HG03521 (cell line): ENCODE results near the gene ATF7IP2.
"Not testable (repeated sequence)": the region's sequence is repeated elsewhere in the genome, so short reads cannot be mapped to it uniquely, and the experiment has no call there.

Source experiments
- ATAC-seq: cut with Tn5 transposase; IDR thresholded peaks from one replicate; pipeline ENCODE4 v1.9.1; 2021; ENCODE audit warnings: mild to moderate bottlenecking, moderate library complexity; ENCODE audit not compliant: unreplicated experiment

ATF7IP2 gene

DNA sequence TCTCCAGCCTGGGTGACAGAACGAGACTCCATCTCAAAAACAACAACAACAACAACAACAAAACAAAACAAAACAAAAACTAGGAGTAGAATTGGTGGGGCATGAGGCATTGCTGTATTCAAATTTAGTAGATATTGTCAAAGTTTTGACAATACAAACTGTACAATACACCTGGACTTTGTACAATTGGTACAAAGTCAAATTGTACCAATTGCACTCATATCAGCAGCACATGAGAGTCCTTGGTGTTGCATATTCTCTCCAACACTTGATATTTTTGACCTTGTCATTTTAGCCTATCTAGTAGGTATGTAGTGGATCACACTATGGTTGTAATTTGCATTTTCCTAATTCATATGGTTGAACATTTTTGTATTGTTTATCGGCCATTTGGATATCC is 14.3 kb upstream of the ATF7IP2 start:
- ATAC-seq: no peak

DNA sequence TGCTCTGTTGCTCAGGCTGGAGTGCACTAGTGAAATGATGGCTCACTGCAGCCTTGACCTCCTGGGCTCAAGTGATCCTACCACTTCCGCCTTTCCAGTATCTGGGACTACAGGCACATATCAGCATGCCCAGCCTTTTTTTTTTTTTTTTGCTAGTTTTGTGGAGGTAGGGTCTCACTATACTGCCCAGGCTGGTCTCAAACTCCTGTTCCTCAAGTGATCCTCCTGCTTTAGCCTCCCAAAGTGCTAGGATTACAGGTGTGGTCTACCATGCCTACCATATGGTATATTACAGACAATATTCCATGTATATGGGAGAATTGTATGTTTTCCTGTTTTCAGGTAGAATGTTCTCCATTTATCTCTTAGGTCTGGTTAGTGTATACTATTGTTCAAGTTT is 12.3 kb upstream of the ATF7IP2 start:
- ATAC-seq: no peak

DNA sequence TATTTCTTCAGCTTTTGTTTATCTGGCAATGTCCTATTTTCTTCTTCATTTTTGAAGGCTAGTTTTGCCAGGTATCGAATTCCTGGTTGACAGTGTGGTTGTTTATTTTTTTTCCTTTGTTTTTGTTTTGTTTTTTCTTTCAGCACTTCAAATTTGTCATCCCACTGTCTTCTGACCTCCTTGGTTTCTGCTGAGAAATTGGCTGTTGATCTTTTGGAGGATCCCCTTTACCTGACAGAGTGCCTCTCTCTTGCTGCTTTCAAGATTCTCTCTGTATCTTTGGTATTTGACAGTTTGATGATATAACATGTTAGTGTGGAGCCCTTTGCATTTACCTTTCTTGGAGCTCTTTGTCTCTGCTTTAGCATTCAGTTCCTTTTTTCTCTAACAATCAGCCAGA is 9.6 kb upstream of the ATF7IP2 start:
- no peak for ATAC-seq

DNA sequence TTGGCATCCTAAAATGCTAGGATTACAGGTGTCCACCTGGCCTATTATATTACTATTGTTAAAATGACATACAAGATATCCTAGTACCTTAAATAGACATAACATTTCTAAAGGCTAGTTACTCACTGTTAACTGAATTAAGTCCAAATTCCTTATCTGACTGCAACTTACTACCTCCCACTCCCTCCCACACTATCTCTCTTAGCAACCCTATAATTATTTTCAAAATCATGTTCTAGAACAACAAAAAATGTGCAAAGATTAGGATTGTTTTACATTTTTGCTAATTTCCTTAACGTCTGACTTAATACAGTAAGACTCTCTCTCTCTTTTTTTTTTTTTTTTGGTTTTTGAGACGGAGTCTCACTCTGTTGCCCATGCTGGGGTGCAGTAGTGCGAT is 2.2 kb upstream of the ATF7IP2 start:
- ATAC-seq: no peak

DNA sequence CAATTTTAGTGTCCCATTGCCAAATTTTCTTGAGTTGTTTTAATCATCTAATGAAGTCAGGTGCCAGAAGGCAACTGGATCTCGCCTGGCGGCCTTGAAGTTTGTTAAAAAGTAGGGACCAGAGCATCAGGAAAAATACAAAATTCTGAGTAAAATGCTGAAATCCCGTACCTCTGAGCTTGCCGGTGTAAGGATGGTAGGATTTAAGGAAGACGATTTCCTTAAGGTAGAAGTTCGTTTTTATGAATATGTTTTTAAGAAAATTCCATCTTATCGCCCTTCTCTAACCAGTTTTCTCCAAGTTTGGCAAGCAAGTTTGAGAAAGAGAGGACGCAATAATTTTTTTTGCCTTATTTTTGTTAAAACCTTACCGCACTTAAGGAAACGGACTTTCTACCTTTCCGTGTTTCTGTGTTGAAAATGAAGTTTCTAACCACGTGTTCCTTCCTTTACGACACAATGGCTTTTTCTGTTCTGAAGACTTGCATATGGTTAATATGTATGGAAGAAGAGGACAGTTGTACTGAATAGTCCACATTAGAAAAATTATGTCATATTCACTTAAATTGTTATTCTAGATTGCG is 748 bp downstream of the ATF7IP2 start:
- ATAC-seq: no peak

DNA sequence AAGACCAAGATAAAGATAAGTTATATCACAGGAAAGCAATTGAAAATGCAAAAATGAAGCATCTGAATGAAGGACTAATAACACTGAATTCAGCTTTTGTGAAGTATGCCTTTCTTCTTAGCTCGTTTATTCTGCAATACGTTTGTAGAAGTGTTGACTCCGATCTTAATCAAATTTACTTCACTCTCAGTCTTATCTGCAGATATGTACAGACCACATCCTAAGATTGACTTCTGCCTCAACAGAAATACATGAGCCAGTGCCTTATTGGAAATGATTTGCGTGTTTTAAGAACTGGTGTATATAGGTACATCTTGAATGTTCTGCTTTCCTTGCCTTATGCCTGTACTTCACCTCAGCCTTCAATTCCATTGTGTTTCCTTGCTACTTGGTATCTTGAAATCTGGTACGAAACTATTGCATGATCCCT is 1.3 kb downstream of the ATF7IP2 start:
- no peak for ATAC-seq

DNA sequence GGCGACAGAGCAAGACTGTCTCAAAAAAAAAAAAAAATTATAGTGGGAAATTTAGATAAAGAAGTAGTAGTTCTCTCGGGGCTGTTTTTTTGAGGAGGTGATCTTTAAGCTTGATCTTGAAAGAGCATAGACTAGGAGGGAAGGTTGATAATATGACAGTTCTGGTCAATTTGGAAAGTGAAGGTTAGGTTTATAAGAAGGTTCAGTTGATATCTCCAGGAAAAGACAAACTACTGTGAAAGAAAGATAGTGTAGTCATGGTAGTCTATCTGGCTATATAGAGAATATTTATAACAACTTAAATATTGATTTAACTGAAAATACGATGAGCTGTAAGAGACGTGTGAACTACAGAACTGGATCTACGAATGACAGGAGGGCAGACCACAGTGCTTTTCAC is 3.1 kb downstream of the ATF7IP2 start:
- no peak for ATAC-seq

DNA sequence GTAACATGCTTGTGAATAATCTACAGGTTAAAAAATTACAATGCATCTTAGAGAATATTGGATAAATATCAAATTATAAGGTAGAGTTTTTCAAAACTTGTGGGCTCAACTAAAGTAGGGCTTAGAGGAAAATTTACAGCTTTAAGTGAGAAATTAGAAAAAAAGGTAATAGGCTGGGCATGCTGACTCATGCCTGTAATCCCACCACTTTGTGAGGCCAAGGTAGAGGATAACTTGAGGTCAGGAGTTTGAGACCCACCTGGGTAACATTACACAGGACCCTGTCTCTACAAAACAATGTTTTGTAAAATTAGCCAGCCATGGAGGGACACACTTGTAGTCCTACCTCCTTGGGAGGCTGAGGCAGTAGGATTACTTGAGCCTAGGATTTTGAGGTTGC is 4.5 kb downstream of the ATF7IP2 start:
- ATAC-seq: no peak

DNA sequence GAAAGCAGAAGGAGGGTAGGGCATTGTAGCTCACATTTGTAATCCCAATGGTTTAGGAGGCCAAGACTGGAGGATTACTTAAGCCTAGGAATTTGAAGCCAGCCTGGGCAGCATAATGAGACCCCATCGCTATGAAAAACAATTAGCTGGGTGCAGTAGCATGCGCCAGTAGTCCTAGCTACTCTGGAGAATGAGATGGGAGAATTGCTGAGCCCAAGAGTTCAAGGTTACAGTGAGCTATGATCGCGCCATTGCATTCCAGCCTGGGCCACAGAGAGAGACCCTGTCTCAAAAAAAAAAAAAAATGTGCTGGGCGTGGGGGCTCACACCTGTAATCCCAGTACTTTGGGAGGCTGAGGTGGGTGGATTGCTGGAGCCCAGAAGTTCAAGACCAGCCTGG is 5.0 kb downstream of the ATF7IP2 start:
- no peak for ATAC-seq

DNA sequence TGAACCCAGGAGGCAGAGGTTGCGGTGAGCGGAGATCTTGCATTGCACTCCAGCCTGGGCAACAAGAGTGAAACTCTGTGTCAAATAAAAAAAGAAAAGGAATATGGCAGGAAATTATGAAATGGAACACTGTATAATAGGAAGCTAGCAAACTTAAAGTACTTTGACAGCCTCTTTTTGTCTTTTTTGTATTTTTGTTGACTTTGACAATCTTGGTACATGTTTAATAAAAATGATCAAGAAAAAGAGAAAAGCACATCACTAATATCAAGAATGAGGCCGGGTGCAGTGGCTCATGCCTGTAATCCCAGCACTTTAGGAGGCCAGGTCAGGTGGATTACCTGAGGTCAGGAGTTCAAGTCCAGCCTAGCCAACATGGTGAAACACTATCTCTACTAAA is 5.5 kb downstream of the ATF7IP2 start:
- no peak for ATAC-seq

DNA sequence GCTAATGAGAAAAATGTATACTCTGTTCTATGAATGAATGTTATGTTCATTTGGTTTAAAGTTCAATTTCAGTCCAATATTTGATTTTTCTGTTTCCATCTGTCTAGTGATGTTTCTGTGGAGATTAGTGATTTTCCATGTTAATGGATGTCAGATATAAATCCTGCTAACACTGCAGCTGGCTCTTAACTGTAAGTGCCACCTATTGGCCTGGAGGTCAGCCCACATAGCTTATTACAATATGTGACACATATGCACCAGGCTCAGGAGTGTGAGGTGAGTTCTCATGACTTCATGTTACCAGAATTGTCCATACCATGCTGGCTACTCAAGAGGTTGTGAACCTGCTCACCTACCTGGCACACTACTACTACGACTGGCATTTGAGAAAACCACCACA is 17.1 kb downstream of the ATF7IP2 start:
- no peak for ATAC-seq

DNA sequence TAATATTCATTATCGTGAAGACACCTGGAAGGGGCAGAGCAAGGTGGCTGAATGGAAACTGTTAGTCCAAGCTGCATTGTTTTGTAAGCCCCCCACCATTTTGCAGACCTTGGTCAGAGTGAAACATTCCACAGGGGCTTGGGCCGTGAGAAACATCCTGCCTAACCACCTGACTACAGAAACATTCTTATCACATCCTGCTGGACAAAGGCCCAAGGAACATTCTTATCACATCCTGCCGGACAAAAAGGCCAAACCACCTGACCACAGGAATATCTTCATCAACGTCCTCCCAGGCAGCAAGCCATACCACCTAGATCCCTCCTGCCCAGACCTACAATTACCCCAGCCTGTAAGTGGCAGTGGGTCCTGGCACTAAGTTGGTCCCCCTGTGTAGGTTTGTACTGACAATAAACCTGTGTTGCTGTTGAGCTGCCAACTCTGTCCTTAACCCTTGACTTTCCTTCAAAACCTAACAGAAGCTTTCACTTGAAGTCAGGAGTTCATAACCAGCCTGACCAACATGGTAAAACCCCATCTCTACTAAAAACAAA is 19.6 kb downstream of the ATF7IP2 start:
- ATAC-seq: no peak

DNA sequence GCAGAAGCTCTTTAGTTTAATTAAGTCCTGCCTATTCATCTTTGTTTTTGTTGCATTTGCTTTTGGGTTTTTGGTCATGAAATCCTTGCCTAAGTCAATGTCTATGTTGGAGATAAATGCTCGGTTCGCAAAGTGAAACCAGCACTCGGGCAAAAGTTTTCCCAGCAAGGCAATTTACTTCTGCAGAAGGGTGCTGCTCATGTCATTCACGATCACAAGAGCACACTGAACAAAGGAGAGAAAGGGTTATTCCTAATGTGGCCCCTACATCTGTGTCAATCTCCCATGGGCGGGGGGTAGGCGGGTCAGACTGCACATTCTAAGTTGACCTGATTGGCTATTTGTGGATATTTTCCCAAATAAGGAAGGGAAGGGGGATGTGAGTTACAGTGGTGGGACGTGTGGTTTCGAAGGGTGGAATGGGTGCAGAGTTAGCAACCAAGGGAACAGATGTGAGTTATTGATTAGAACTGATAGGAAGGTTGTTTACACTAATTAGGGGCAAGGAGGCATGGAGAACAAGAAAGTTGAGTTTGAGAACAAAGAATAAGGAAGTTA is 23.0 kb downstream of the ATF7IP2 start:
- ATAC-seq: no peak

DNA sequence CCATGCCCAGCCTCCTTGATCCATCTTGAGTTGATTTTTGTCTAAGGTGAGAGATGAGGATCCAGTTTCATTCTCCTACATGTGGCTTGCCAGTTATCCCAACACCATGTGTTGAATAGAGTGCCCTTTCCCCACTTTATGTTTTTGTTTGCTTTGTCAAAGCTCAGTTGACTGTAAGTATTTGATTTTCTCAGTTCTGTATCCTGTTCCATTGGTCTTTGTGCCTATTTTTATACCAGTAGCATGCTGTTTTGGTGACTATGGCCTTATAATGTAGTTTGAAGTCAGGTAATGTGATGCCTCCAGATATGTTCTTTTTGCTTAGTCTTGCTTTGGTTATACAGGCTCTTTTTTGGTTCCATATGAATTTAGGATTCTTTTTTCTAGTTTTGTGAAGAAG is 23.9 kb downstream of the ATF7IP2 start:
- ATAC-seq: not testable (repeated sequence)

DNA sequence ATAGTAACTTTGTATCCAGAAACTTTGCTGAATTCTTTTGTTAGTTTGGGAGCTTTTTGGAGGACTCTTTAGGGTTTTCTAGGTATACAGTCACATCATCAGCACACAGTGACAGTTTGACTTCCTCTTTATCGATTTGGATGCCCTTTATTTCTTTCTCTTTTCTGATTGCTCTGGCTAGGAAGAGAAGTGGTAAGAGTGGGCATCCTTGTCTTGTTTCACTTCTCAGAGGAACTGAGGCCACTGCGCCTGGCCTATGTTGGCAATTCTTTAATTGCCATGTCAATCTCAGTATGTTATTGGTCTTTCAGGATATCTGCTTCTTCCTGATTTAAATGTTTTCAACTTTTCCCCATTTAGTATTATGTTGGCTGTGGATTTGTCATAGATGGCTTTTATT is 24.6 kb downstream of the ATF7IP2 start:
- ATAC-seq: no peak

DNA sequence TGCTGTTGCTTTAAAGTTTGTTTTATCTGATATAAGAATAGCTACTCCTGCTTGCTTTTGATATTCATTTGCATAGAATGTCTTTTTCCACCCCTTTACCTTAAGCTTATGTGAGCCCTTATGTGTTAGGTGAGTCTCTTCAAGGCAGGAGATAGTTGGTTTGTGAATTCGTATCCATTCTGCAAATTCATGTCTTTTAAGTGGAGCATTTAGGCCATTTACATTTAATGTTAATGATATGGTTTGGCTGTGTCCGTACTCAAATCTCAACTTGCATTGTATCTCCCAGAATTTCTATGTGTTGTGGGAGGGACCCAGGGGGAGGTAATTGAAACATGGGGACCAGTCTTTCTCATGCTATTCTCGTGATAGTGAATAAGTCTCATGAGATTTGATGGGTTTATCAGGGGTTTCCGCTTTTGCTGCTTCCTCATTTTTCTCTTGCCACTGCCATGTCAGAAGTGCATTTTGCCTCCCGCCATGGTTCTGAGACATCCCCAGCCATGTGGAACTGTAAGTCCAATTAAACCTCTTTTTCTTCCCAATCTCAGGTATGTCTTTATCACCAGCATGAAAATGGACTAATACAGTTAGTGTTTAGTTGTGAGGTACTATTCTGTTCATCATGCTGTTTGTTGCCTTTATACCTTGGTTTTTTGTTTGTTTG is 27.2 kb downstream of the ATF7IP2 start:
- no peak for ATAC-seq

DNA sequence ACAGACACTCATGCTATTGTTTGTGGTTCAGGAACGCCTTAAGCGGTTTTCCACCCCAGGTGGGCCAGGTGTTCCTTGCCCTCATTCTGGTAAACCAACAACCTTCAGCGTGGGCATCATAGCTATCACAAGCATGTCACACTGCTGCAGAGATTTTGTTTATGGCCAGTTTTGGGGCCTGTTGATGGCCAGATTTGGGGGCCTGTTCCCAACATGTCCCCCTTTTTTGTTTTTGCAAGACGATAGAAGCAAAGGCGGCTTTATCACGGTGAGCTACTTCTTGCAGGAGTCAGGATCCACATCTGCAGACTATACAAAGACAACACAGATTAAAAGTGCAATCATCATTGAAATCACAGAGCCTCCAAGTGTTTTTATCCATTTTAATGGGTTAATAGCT is 32.3 kb downstream of the ATF7IP2 start:
- ATAC-seq: not testable (repeated sequence)

DNA sequence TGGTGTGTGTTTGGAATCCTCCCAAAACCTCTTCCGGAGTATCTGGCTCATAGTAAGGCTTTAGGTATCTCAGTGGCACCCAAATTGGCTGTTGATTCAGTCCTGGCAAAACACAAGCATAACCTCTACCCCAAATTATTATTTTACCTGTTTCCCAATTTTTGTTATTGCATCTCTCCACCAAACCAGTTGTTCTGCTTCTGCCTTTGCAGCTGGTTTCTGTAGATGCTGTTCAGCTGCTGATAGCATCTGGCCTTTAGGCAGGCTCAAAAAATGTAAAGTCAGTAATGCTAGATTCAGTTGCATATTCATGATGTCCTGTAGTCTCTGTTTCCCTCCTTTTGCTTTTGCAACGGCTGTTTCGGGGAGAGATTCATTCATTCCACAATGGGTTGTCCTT is 33.8 kb downstream of the ATF7IP2 start:
- no peak for ATAC-seq

DNA sequence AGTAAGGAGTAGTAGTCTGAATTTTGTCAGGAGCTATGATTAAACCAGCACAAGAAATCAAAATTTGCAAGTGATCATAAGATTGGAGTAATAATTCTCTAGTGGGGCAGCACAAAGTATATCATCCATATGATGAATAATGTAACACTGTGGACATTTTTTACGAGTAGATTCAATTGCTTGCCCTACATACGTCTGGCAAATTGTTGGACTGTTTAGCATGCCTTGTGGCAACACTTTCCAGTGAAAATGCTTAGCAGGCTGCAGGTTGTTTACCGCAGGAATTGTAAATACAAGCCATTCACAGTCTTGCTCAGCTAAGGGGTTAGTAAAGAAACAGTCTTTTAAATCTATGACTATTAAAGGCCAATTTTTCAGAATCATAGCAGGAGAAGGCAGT is 35.7 kb downstream of the ATF7IP2 start:
- no peak for ATAC-seq

DNA sequence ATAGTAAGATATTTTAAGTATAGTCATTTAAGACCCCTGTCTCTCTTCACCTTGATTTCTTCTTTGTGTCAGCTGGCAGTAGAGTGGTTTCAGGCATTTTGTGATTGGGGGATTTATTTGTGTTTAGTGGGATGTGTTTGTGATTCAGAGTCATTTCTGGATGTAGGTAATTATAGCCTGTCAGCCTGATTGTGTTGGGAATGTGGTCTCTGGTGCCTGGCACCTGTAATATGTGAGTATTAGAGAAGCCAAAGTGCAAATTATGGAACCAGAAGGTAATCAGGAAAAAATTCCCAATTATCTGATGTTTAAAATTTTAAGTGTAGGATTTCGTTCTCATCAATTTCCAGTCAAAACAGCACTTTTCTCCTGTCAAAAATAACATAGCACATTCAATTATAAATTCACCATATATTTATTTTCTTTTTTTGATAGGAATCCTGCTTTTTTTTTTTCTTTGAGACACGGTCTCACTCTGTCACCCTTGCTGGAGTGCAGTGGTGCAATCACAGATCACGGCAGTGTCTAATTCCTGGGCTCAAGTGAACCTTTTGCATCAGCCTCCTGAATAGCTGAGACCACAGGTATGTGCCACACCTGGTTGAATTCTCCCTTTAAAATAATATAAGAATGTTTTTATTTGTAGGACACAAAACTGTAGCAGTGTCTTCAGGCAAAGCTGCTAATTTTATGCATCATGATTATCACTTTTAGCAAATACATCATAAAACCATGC is 42.7 kb downstream of the ATF7IP2 start:
- no peak for ATAC-seq

DNA sequence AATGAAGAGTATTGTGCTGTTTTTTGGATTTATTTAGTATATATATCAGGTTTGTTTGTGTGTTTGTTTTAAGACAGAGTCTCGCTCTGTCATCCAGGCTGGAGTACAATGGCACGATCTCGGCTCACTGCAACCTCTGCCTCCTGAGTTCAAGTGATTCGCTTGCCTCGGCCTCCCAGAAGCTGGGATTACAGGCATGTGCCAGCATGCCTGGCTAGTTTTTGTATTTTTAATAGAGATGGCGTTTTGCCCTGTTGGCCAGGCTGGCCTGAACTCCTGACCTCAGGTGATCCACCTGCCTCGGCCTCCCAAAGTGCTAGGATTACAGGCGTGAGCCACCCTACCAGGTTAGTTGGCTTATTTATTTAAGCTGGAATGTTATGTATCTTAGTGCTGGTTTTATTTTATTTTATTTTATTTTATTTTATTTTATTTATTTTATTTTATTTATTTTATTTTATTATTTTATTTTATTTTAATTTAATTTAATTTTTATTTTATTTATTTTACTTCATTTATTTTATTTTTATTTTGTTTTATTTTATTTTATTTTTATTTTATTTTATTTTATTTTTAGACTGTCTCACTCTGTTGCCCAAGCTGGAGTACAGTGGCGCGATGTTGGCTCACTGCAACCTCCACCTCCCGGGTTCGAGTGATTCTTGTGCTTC is 43.6 kb downstream of the ATF7IP2 start:
- not testable (repeated sequence) for ATAC-seq
